ENCODE results near the gene ERI2. TPM values are rescaled to one million over a fixed set of nuclear protein-coding genes. Genes with fewer than 3 reads are reported as not detected.

The ERI2 gene
- total RNA-seq, 5 donors from 2014 or later (not counting 1 experiment from before 2014, with no cell fraction given) = 2.3 to 3.0 (median 2.4) TPM

DNA sequence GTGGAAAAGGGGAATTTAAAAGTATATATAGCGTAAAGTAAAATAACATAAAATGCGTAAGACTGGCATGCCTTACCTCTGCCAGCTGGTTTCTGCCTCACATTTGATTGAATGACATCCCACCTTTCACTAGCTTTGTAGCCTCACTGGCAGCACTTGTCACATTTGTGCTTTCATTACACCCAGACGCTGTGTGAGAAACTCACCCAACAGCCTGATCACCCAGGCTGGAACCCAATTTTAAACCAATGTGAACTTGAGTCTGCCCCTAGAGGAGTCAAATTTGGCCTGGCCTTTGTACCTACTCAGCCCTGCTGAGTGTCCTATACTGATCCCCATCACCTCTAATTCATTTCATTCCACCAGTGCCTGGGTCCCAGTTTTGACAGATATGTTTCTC, 59.8 kb downstream of the ERI2 start:
- DNase-seq (no peak), ATAC-seq (replicated peaks in 1 of 4) (no peak)
- H3K4me1 Mint-ChIP-seq = peaks cover 0 to 6% (median 5%) of the 10 kb centered on the region in 3 donors
- WGBS (ENCODE audit: insufficient coverage) = 100% methylated on average over 1 of the region's 3 CpGs
- Histone ChIP-seq H3K4me3 (ENCODE audit: control insufficient read depth in 1 of 2, extremely low read depth in 1 of 2, low read length in 1 of 2) (no peak overlapping the region), H3K27me3 (replicated peaks in 1 of 2; ENCODE audit: control insufficient read depth in 2 of 2, extremely low read depth in 1 of 2, insufficient read depth in 2 of 2, low read length in 1 of 2) (no peaks in the 10 kb centered on the region), H3K9me3 (no peaks in the 10 kb centered on the region), H3K36me3 (ENCODE audit: control insufficient read depth in 2 of 2, extremely low read depth in 1 of 2, insufficient read depth in 1 of 2, low read length in 1 of 2) (no peaks in the 10 kb centered on the region), H3K27ac (ENCODE audit: low read length) (no peak overlapping the region), H3K4me1 (ENCODE audit: control insufficient read depth in 1 of 2, extremely low read depth in 1 of 2, insufficient read depth in 2 of 2, low read length in 2 of 2) (peaks cover 0 to 6% of the 10 kb centered on the region in 2 experiments)
- H3K9me3 Mint-ChIP-seq = peaks cover 6 to 16% (median 11%) of the 10 kb centered on the region in 3 donors
- POLR2A ChIA-PET = no interaction called here
- peaks cover 9% of the 10 kb centered on the region for H3K36me3 Mint-ChIP-seq
- no peak overlapping the region for H3K4me3 Mint-ChIP-seq
- no peaks in the 10 kb centered on the region for H3K27me3 Mint-ChIP-seq
- no peak overlapping the region for H3K27ac Mint-ChIP-seq
- CTCF ChIA-PET = no interaction called here

Other genes starting within 250 kb of the ERI2 start
- gene ACSM2B, start 230.1 kb downstream of the ERI2 start, total RNA-seq = under 1 TPM in 2 of 5 donors, not detected in 3; 0.18 to 0.86 TPM
- under 1 TPM; 0.46 to 0.76 (median 0.58) TPM for gene ACSM1, start 108.8 kb downstream of the ERI2 start, total RNA-seq
- gene THUMPD1, start 64.7 kb downstream of the ERI2 start, total RNA-seq = 10 to 100 TPM; 57.0 to 96.2 (median 61.4) TPM
- 1 to 10 TPM; 6.4 to 9.2 (median 8.9) TPM for gene ACSM3, start 42.5 kb downstream of the ERI2 start, total RNA-seq
- 1 to 10 TPM in 1 of 5 donors, under 1 TPM in 4; 0.57 to 1.7 (median 0.89) TPM for gene REXO5, start 55 bp upstream of the ERI2 start, total RNA-seq
- gene DCUN1D3, start 93.9 kb upstream of the ERI2 start, total RNA-seq = 1 to 10 TPM; 3.3 to 7.5 (median 5.7) TPM
- gene LYRM1, start 94.3 kb upstream of the ERI2 start, total RNA-seq = 10 to 100 TPM; 16.2 to 23.6 (median 19.6) TPM

Data from T-cell (primary cell).